Natural killer cell (primary cell): ENCODE data around the gene SLC29A4. TPM values are rescaled to one million over a fixed set of nuclear protein-coding genes. Genes with fewer than 3 reads are reported as not detected.
"Not testable (repeated sequence)": the region's sequence is repeated elsewhere in the genome, so short reads cannot be mapped to it uniquely, and the experiment has no call there.

ENCODE experiments used
- ATAC-seq, 3 donors: fragments of 150-1000 bp in 2 of 3; fragments of 200-7000 bp in 1 of 3; cut with Tn5 transposase; 1 replicate in 1 of 3; 2 replicates in 2 of 3; pipeline ENCODE4 v1.10.0; 2021; ENCODE audit warnings: mild to moderate bottlenecking in 2 of 3, moderate library complexity in 2 of 3
- DNase-seq, 2 donors: peaks; one replicate each; pipeline versions ENCODE4 v3.0.0 to v3.0.0-alpha.2; 2013 to 2021; ENCODE audit warnings: mixed read lengths in 1 of 2
- H3K27ac ChIP-seq: one replicate; pipeline ENCODE4 v1.5.1; 2013; ENCODE audit warnings: mild to moderate bottlenecking, low read length
- H3K27me3 ChIP-seq: one replicate; pipeline ENCODE4 v1.6.1; 2013; ENCODE audit warnings: low read length; ENCODE audit not compliant: control insufficient read depth, insufficient read depth
- H3K36me3 ChIP-seq: one replicate; pipeline ENCODE4 v1.6.1; 2013; ENCODE audit warnings: low read length; ENCODE audit not compliant: control insufficient read depth, insufficient read depth
- H3K4me1 ChIP-seq: one replicate; pipeline ENCODE4 v1.6.1; 2013; ENCODE audit warnings: low read length; ENCODE audit not compliant: control insufficient read depth, insufficient read depth
- H3K4me3 ChIP-seq: one replicate; pipeline ENCODE4 v1.5.1; 2013; ENCODE audit warnings: low read length
- H3K9me3 ChIP-seq: one replicate; pipeline ENCODE4 v1.6.1; 2013; ENCODE audit warnings: low read length; ENCODE audit not compliant: control insufficient read depth, insufficient read depth
- H3K27ac Mint-ChIP-seq, 2 donors: one replicate each; pipeline ENCODE4 v1.8.0; 2022; ENCODE audit warnings: mild to moderate bottlenecking in 2 of 2, mixed read lengths in 2 of 2, moderate library complexity in 1 of 2
- H3K27me3 Mint-ChIP-seq, 2 donors: one replicate each; pipeline ENCODE4 v1.8.0; 2022; ENCODE audit warnings: low read depth in 2 of 2, mixed read lengths in 2 of 2
- H3K36me3 Mint-ChIP-seq: one replicate; pipeline ENCODE4 v1.8.0; 2022; ENCODE audit warnings: mixed read lengths
- H3K4me1 Mint-ChIP-seq, 2 donors: one replicate each; pipeline ENCODE4 v1.8.0; 2022; ENCODE audit warnings: mixed read lengths in 2 of 2
- H3K4me3 Mint-ChIP-seq: one replicate; pipeline ENCODE4 v1.8.0; 2022; ENCODE audit warnings: mild to moderate bottlenecking, moderate library complexity, mixed read lengths
- H3K9me3 Mint-ChIP-seq, 2 donors: one replicate each; pipeline ENCODE4 v1.8.0; 2022; ENCODE audit warnings: mixed read lengths in 2 of 2
- CTCF ChIP-seq: fragments of 200-600 bp; IDR thresholded peaks from one replicate; pipeline ENCODE4 v1.8.0; 2022; ENCODE audit warnings: antibody characterized with exemption
- WGBS: methylation state at CpG from one replicate; pipeline ENCODE4 v1.1.7; 2013; ENCODE audit warnings: missing lambda C conversion rate; ENCODE audit not compliant: insufficient coverage; 5-methylcytosine and 5-hydroxymethylcytosine counted together
- intact Hi-C: fragments of 100-400 bp; cut with micrococcal nuclease; formaldehyde crosslinking; loops from one replicate; pipeline ENCODE4 v1.14.2; 2022
- total RNA-seq, 4 donors: library from RNA; stranded (reverse); fragments of 120-200 nt in 1 of 4; gene quantifications; one replicate each; pipeline versions ENCODE4 v1.2.3 to v1.2.4, GENCODE V29; 2013 to 2022

Gene SLC29A4
- total RNA-seq, 3 donors from 2014 or later (not counting 1 experiment from before 2014, with no cell fraction given): 0.16 to 0.95 (median 0.40) TPM

DNA sequence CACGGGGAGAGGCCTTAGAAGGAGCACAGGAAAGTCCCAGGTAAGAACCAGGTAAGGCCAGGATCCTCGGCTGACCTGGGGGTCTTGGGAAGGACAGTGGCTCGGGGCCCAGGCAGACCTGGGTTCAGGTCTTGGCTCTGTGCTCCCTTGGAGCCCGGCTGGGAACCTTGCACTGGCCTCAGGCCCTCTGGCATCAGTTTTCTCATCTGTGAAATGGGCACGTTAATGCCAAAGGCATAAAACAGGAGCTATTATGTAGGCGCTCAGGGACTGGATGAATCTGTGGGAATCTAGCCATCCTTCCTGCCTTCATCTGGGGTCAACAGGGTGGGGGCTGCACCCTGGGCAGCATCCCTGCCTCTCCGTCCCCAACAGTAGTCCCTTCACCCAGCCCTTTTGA, 8.3 kb upstream of the SLC29A4 start:
- Histone ChIP-seq H3K27ac (no peak overlapping the region), H3K36me3 (no peaks in the 10 kb centered on the region), H3K4me1 (no peaks in the 10 kb centered on the region), H3K4me3 (no peak overlapping the region), H3K9me3 (no peaks in the 10 kb centered on the region), H3K27me3 (no peaks in the 10 kb centered on the region)
- H3K36me3 Mint-ChIP-seq: no peaks in the 10 kb centered on the region
- no peak for TF ChIP-seq CTCF
- H3K4me3 Mint-ChIP-seq: no peak overlapping the region
- no peaks in the 10 kb centered on the region for H3K4me1 Mint-ChIP-seq
- no peak for DNase-seq
- intact Hi-C loops: no loop called here
- ATAC-seq: no peak
- no peaks in the 10 kb centered on the region for H3K27me3 Mint-ChIP-seq
- no peaks in the 10 kb centered on the region for H3K9me3 Mint-ChIP-seq
- WGBS: 82% methylated on average over 7 of the region's 7 CpGs
- H3K27ac Mint-ChIP-seq: no peak overlapping the region

- DNase-seq, H3K36me3 Mint-ChIP-seq, H3K27ac Mint-ChIP-seq, H3K4me3 ChIP-seq, H3K27me3 ChIP-seq, ATAC-seq, H3K9me3 Mint-ChIP-seq, H3K4me3 Mint-ChIP-seq, H3K36me3 ChIP-seq, H3K4me1 ChIP-seq, H3K9me3 ChIP-seq, intact Hi-C loops, H3K4me1 Mint-ChIP-seq, H3K27me3 Mint-ChIP-seq, H3K27ac ChIP-seq: not testable (repeated sequence)
- 79% methylated on average over 9 of the region's 11 CpGs for WGBS
Measured at GRCh38 chr7:5274985-5275431, 7.7 kb upstream of the SLC29A4 start.

- H3K36me3 Mint-ChIP-seq, H3K9me3 ChIP-seq, H3K27me3 ChIP-seq, H3K27ac Mint-ChIP-seq, H3K4me1 ChIP-seq, DNase-seq, ATAC-seq, H3K27me3 Mint-ChIP-seq, H3K36me3 ChIP-seq, H3K9me3 Mint-ChIP-seq, H3K4me3 ChIP-seq, H3K4me3 Mint-ChIP-seq, H3K27ac ChIP-seq, intact Hi-C loops, H3K4me1 Mint-ChIP-seq: not testable (repeated sequence)
- WGBS: 87% methylated on average over 10 of the region's 10 CpGs
Measured at GRCh38 chr7:5275510-5275909, 7.2 kb upstream of the SLC29A4 start.

- ATAC-seq, H3K4me3 Mint-ChIP-seq, H3K9me3 ChIP-seq, H3K36me3 Mint-ChIP-seq, H3K27me3 Mint-ChIP-seq, H3K27me3 ChIP-seq, H3K36me3 ChIP-seq, H3K4me3 ChIP-seq, H3K27ac ChIP-seq, H3K27ac Mint-ChIP-seq, H3K4me1 ChIP-seq, intact Hi-C loops, H3K4me1 Mint-ChIP-seq, H3K9me3 Mint-ChIP-seq, DNase-seq: not testable (repeated sequence)
- 95% methylated on average over 14 of the region's 14 CpGs for WGBS
Measured at GRCh38 chr7:5276123-5276522, 6.6 kb upstream of the SLC29A4 start.

GRCh38 chr7:5276611-5277010, 6.1 kb upstream of the SLC29A4 start:
- no peak for TF ChIP-seq CTCF
- no peak for DNase-seq
- H3K4me1 Mint-ChIP-seq: no peaks in the 10 kb centered on the region
- 91% methylated on average over 12 of the region's 15 CpGs for WGBS
- no peak overlapping the region for H3K4me3 Mint-ChIP-seq
- H3K27me3 Mint-ChIP-seq: peaks cover 0 to 3% of the 10 kb centered on the region in 2 donors
- no peaks in the 10 kb centered on the region for H3K4me1 ChIP-seq
- intact Hi-C loops: no loop called here
- H3K27ac Mint-ChIP-seq: no peak overlapping the region
- H3K27ac ChIP-seq: no peak overlapping the region
- no peaks in the 10 kb centered on the region for H3K9me3 ChIP-seq
- H3K4me3 ChIP-seq: no peak overlapping the region
- no peaks in the 10 kb centered on the region for H3K27me3 ChIP-seq
- H3K9me3 Mint-ChIP-seq: no peaks in the 10 kb centered on the region
- H3K36me3 ChIP-seq: no peaks in the 10 kb centered on the region
- no peaks in the 10 kb centered on the region for H3K36me3 Mint-ChIP-seq
- ATAC-seq: no peak
